K562 (cell line): ENCODE measurements around the gene CCNL1. TPM values are rescaled to one million over a fixed set of nuclear protein-coding genes. Genes with fewer than 3 reads are reported as not detected.

Experiments used
- ATF7 ChIP-seq: fragments of 450-650 bp; IDR thresholded peaks from 2 replicates; pipeline ENCODE4 v1.7.1; 2014; ENCODE audit warnings: mild to moderate bottlenecking, moderate library complexity
- DMBX1 ChIP-seq: fragments of 250-450 bp; sonication (Bioruptor Pico); IDR thresholded peaks from 2 replicates; pipeline ENCODE4 v1.8.0; 2022; ENCODE audit warnings: inconsistent platforms, mild to moderate bottlenecking, moderate library complexity, borderline replicate concordance
- ESRRA ChIP-seq: fragments of 450-650 bp; IDR thresholded peaks from 2 replicates; pipeline ENCODE4 v1.6.1; 2014; ENCODE audit warnings: low read depth, mild to moderate bottlenecking, moderate library complexity, borderline replicate concordance
- EZH2 ChIP-seq: IDR thresholded peaks from 2 replicates; pipeline ENCODE4 v1.6.1; 2012; ENCODE audit warnings: low read depth, mild to moderate bottlenecking, inconsistent platforms, low read length, borderline replicate concordance
- FOS ChIP-seq: IDR thresholded peaks from 3 replicates; pipeline ENCODE4 v1.6.1; 2011; ENCODE audit not compliant: insufficient read length; ENCODE audit errors: extremely low read depth
- GTF2B ChIP-seq: IDR thresholded peaks from 2 replicates; pipeline ENCODE4 v1.6.1; 2011; ENCODE audit not compliant: insufficient read length; ENCODE audit errors: extremely low read depth
- MAZ ChIP-seq, 2 experiments: fragments of 450-650 bp in 1 of 2; sonication (generic) in 1 of 2; formaldehyde crosslinking; IDR thresholded peaks in 1 of 2; conservative IDR thresholded peaks in 1 of 2; 2 replicates each; pipeline versions ENCODE4 v1.4.0 to v1.5.0; 2020; ENCODE audit warnings: mild to moderate bottlenecking in 1 of 2, missing genetic modification reagents in 1 of 2
- NFATC3 ChIP-seq: fragments of 450-650 bp; IDR thresholded peaks from 2 replicates; pipeline ENCODE4 v1.6.1; 2017; ENCODE audit warnings: mild to moderate bottlenecking
- NFRKB ChIP-seq: fragments of 450-650 bp; IDR thresholded peaks from 2 replicates; pipeline ENCODE4 v1.6.1; 2016; ENCODE audit warnings: low read depth
- SIN3A ChIP-seq, 2 experiments: fragments of 150-350 bp in 1 of 2; IDR thresholded peaks; 2 replicates each; pipeline ENCODE4 v1.6.1; 2011 to 2016; ENCODE audit warnings: borderline replicate concordance in 2 of 2, low read depth in 2 of 2, low read length in 2 of 2, mild to moderate bottlenecking in 2 of 2, moderate library complexity in 2 of 2; ENCODE audit not compliant: control insufficient read depth in 1 of 2
- TBL1XR1 ChIP-seq, 2 experiments: IDR thresholded peaks; 2 replicates each; pipeline ENCODE4 v1.6.1; 2012; ENCODE audit warnings: improper control_type of control experiment in 2 of 2, low read length in 2 of 2, mild to moderate bottlenecking in 1 of 2
- polyA plus RNA-seq, 8 experiments: library from polyadenylated mRNA; depleted of rRNA in 4 of 8; stranded (reverse) in 5 of 8; unstranded in 3 of 8; fragments of >200 nt; fragmentation: Nextera tagmentation in 2 of 8; fragmentation: Illumina TruSeq in 1 of 8; extraction: Ambion mirVana in 2 of 8; extraction: Trizol in 1 of 8; gene quantifications; 2 replicates each; pipeline versions ENCODE4 v1.2.1 to v1.2.3, GENCODE V29; 2011 to 2014; ENCODE audit warnings: inconsistent platforms in 1 of 8, missing spikeins in 1 of 8
- total RNA-seq, 7 experiments: library from RNA; depleted of rRNA in 6 of 7; stranded (reverse); fragments of >200 nt in 6 of 7; fragmentation: Illumina TruSeq in 2 of 7; extraction: Trizol in 2 of 7; gene quantifications; 2 replicates each; pipeline versions ENCODE4 v1.2.1 to v1.2.3, GENCODE V29; 2011 to 2021; ENCODE audit warnings: low replicate concordance in 1 of 7
- TF ChIP-seq, protein P1 (sequence below): fragments of 200-600 bp; sonication (generic); IDR thresholded peaks from one replicate; pipeline ENCODE4 v1.6.1; 2012; ENCODE audit warnings: mild to moderate bottlenecking, low read depth, low read length, inconsistent platforms
- TF ChIP-seq, protein P2 (sequence below): fragments of 450-650 bp; formaldehyde crosslinking; IDR thresholded peaks from 2 replicates; pipeline ENCODE4 v1.4.0; 2020; ENCODE audit warnings: mild to moderate bottlenecking, mixed read lengths

CCNL1 gene
- total and polyA plus RNA-seq, 9 of the 15 experiments (the other 6 are each of a cell fraction or from before 2014, with no cell fraction given), result 16.1 to 186 (median 132) TPM

DNA sequence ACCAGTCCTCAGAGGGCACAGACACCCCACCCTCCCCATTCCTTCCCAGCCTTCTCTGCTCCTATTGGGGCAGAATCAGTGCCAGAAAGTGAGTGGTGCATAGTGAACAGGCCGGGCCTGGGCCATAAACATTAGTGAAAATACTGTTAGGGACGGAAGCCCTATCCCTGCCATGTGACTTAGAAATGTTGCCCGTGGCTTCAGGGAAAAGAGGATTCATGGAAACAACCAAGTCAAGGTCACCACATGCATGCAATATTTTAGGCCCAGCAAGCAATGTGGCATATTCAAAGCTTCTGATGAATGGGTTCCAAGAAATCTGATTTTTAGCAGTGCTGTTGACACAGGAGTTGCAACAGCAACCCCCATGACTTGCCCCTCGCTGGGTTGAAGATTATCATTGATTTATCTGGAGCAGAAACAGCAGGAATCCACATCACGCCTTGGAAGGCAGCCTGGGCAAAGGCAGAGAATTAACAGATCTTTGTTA lies 52.3 kb downstream of the CCNL1 start (continued):
- TF ChIP-seq, protein P1, sequence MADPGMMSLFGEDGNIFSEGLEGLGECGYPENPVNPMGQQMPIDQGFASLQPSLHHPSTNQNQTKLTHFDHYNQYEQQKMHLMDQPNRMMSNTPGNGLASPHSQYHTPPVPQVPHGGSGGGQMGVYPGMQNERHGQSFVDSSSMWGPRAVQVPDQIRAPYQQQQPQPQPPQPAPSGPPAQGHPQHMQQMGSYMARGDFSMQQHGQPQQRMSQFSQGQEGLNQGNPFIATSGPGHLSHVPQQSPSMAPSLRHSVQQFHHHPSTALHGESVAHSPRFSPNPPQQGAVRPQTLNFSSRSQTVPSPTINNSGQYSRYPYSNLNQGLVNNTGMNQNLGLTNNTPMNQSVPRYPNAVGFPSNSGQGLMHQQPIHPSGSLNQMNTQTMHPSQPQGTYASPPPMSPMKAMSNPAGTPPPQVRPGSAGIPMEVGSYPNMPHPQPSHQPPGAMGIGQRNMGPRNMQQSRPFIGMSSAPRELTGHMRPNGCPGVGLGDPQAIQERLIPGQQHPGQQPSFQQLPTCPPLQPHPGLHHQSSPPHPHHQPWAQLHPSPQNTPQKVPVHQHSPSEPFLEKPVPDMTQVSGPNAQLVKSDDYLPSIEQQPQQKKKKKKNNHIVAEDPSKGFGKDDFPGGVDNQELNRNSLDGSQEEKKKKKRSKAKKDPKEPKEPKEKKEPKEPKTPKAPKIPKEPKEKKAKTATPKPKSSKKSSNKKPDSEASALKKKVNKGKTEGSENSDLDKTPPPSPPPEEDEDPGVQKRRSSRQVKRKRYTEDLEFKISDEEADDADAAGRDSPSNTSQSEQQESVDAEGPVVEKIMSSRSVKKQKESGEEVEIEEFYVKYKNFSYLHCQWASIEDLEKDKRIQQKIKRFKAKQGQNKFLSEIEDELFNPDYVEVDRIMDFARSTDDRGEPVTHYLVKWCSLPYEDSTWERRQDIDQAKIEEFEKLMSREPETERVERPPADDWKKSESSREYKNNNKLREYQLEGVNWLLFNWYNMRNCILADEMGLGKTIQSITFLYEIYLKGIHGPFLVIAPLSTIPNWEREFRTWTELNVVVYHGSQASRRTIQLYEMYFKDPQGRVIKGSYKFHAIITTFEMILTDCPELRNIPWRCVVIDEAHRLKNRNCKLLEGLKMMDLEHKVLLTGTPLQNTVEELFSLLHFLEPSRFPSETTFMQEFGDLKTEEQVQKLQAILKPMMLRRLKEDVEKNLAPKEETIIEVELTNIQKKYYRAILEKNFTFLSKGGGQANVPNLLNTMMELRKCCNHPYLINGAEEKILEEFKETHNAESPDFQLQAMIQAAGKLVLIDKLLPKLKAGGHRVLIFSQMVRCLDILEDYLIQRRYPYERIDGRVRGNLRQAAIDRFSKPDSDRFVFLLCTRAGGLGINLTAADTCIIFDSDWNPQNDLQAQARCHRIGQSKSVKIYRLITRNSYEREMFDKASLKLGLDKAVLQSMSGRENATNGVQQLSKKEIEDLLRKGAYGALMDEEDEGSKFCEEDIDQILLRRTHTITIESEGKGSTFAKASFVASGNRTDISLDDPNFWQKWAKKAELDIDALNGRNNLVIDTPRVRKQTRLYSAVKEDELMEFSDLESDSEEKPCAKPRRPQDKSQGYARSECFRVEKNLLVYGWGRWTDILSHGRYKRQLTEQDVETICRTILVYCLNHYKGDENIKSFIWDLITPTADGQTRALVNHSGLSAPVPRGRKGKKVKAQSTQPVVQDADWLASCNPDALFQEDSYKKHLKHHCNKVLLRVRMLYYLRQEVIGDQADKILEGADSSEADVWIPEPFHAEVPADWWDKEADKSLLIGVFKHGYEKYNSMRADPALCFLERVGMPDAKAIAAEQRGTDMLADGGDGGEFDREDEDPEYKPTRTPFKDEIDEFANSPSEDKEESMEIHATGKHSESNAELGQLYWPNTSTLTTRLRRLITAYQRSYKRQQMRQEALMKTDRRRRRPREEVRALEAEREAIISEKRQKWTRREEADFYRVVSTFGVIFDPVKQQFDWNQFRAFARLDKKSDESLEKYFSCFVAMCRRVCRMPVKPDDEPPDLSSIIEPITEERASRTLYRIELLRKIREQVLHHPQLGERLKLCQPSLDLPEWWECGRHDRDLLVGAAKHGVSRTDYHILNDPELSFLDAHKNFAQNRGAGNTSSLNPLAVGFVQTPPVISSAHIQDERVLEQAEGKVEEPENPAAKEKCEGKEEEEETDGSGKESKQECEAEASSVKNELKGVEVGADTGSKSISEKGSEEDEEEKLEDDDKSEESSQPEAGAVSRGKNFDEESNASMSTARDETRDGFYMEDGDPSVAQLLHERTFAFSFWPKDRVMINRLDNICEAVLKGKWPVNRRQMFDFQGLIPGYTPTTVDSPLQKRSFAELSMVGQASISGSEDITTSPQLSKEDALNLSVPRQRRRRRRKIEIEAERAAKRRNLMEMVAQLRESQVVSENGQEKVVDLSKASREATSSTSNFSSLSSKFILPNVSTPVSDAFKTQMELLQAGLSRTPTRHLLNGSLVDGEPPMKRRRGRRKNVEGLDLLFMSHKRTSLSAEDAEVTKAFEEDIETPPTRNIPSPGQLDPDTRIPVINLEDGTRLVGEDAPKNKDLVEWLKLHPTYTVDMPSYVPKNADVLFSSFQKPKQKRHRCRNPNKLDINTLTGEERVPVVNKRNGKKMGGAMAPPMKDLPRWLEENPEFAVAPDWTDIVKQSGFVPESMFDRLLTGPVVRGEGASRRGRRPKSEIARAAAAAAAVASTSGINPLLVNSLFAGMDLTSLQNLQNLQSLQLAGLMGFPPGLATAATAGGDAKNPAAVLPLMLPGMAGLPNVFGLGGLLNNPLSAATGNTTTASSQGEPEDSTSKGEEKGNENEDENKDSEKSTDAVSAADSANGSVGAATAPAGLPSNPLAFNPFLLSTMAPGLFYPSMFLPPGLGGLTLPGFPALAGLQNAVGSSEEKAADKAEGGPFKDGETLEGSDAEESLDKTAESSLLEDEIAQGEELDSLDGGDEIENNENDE, result no peak
- peak; percentile 46 to 84; a peak in 2 of 4 replicates for TF ChIP-seq MAZ (CRISPR knock-in tag; conservative IDR thresholded peaks at IDR 0.05 in 1 of 2, IDR thresholded peaks at IDR 0.05 in 1 of 2)
- peak in 1 of 2 experiments; percentile 86; a peak in 2 of 4 replicates for TF ChIP-seq TBL1XR1 (IDR thresholded peaks at IDR 0.05; ENCODE audit: low read length in 2 of 2)
- TF ChIP-seq DMBX1 (CRISPR knock-in tag), result peak; percentile 89; the same call in 1 of the 2 replicates
- TF ChIP-seq ATF7, result peak; percentile 76
- TF ChIP-seq EZH2, result no peak
- peak; percentile 55; the same call in 1 of the 2 replicates for TF ChIP-seq NFRKB
- no peak for TF ChIP-seq GTF2B
- TF ChIP-seq FOS, result no peak
- TF ChIP-seq ESRRA, result peak; percentile 98
- TF ChIP-seq NFATC3, result no peak
- TF ChIP-seq, protein P2, sequence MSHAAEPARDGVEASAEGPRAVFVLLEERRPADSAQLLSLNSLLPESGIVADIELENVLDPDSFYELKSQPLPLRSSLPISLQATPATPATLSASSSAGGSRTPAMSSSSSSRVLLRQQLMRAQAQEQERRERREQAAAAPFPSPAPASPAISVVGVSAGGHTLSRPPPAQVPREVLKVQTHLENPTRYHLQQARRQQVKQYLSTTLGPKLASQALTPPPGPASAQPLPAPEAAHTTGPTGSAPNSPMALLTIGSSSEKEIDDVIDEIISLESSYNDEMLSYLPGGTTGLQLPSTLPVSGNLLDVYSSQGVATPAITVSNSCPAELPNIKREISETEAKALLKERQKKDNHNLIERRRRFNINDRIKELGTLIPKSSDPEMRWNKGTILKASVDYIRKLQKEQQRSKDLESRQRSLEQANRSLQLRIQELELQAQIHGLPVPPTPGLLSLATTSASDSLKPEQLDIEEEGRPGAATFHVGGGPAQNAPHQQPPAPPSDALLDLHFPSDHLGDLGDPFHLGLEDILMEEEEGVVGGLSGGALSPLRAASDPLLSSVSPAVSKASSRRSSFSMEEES (CRISPR knock-in tag), result 0 out of 2 replicates have a peak, but pooled peaks have one; percentile 1
- no peak for TF ChIP-seq SIN3A (IDR thresholded peaks at IDR 0.05; ENCODE audit: borderline replicate concordance in 2 of 2, control insufficient read depth in 1 of 2, low read depth in 2 of 2, low read length in 2 of 2)
